ENCODE measurements around the gene TRIM66. TPM values are rescaled to one million over a fixed set of nuclear protein-coding genes. Genes with fewer than 3 reads are reported as not detected.

TRIM66 gene
- total RNA-seq, 2 experiments from 2014 or later, result 4.4 to 19.0 TPM

DNA sequence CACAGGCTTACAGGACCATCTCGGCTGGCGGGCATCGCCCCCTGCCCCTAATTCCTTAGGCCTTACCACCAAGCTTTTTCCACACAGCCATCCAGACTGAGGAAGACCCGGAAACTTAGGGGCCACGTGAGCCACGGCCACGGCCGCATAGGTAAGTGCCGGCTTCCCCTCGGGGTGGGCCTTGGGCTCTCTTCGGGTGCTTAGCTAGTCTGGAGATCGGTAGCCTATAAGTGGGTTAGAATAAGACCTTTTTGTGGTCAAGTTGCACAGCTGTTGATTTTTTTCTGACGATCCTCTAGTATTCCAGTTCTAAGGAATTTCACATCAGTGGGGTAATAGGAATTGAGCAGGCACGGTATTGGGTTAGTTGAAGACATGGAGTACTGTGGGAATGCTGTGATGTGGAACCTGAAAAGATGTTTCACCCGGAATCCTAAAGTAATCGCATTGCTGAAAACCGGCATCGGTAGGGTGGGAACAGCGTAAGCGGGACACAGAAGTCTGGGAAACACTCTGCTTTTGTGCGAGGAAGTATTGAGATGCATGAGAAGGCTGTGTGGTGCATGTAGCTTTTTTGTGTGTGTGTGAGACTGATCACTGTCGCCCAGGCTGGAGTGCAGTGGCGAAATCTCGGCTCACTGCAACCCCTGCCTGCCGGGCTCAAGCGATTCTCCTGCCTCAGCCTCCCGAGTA lies 796 bp upstream of the TRIM66 start:
- H2AFZ ChIP-seq (ENCODE audit: low read length), result no peak overlapping the region
- CTCF ChIA-PET (ENCODE audit: unreplicated experiment), result no interaction called here
- peaks cover 12% of the 10 kb centered on the region for H4K20me1 ChIP-seq (ENCODE audit: insufficient read depth, low read length)
- no peak for TF ChIP-seq CTCF (conservative IDR thresholded peaks at IDR 0.05; ENCODE audit: low read length)
- no peak for TF ChIP-seq EZH2phosphoT487 (IDR thresholded peaks at IDR 0.05; ENCODE audit: borderline replicate concordance, low read depth, low read length)
- H3K4me2 ChIP-seq (ENCODE audit: low read length), result peak overlapping the region; percentile 83
- DNase-seq (ENCODE audit: low spot score), result peak; percentile 55
- peaks cover 50% of the 10 kb centered on the region for H3K79me2 ChIP-seq (ENCODE audit: insufficient read depth, low read depth, low read length)
- no peaks in the 10 kb centered on the region for H3K9me3 ChIP-seq (ENCODE audit: low read length)
- BruUV-seq (replicated peaks), result TSS peak; percentile 54
- H3K27ac ChIP-seq (ENCODE audit: low read depth, low read length, poor library complexity, severe bottlenecking), result peak overlapping the region; percentile 93
- H3K36me3 ChIP-seq (ENCODE audit: insufficient read depth, low read length), result peaks cover 66% of the 10 kb centered on the region
- H3K4me1 ChIP-seq (ENCODE audit: insufficient read depth, low read length, poor library complexity, severe bottlenecking), result peaks cover 42% of the 10 kb centered on the region
- POLR2A ChIA-PET, result interaction anchor here (0.6 to 1.5 kb wide), 4 partner anchors 10 to 232 kb away, joined by 3 to 5 read pairs (median 4); no protein-coding TSS in a partner anchor
- peak overlapping the region; percentile 88 for H3K4me3 ChIP-seq (ENCODE audit: low read depth, low read length, poor library complexity, severe bottlenecking)
- intact Hi-C loops (cut with micrococcal nuclease; ENCODE audit: unreplicated experiment), result loop anchor here (10.0 kb wide), 1 partner anchor 1168 kb away; the partner anchor contains the start of gene PPFIBP2
- H3K9me2 ChIP-seq (ENCODE audit: insufficient read depth, low read length), result no peaks in the 10 kb centered on the region

DNA sequence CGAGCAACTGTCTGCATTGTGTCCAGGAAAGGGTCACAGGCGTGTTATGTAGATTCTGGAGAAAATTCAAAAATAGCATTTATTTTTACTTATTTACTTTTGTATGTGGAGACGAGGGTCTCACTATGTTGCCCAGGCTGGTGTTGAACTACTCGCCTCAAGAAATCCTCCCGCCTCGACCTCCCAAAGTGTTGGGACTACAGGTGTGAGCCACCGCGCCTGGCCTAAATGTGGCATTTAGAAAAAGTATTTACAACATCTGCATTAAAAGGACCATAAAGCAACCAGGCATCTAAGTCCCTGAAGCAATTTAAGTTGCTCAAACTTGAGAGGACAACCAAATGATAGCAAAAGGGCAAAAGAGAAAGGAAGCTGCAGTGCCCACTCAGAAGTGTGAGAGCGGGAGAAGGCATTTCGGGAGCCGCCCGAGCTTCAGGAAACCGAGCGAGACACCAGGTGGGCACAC lies 595 bp downstream of the TRIM66 start:
- no peak for DNase-seq (ENCODE audit: low spot score)
- H3K36me3 ChIP-seq (ENCODE audit: insufficient read depth, low read length), result peaks cover 54% of the 10 kb centered on the region
- intact Hi-C loops (cut with micrococcal nuclease; ENCODE audit: unreplicated experiment), result loop anchor here (10.0 kb wide), 1 partner anchor 1167 kb away; the partner anchor contains the start of gene PPFIBP2
- H3K27ac ChIP-seq (ENCODE audit: low read depth, low read length, poor library complexity, severe bottlenecking), result peak overlapping the region; percentile 93
- H3K9me2 ChIP-seq (ENCODE audit: insufficient read depth, low read length), result no peaks in the 10 kb centered on the region
- TSS peak; percentile 87 for BruUV-seq (replicated peaks)
- peak overlapping the region; percentile 88 for H3K4me3 ChIP-seq (ENCODE audit: low read depth, low read length, poor library complexity, severe bottlenecking)
- peaks cover 12% of the 10 kb centered on the region for H4K20me1 ChIP-seq (ENCODE audit: insufficient read depth, low read length)
- POLR2A ChIA-PET, result interaction anchor here (0.6 to 2.0 kb wide), 9 partner anchors 9 to 1039 kb away, joined by 3 to 5 read pairs (median 4); partner anchors contain the start of gene TMEM9B
- peak overlapping the region; percentile 76 for H3K4me2 ChIP-seq (ENCODE audit: low read length)
- H3K9me3 ChIP-seq (ENCODE audit: low read length), result no peaks in the 10 kb centered on the region
- H3K4me1 ChIP-seq (ENCODE audit: insufficient read depth, low read length, poor library complexity, severe bottlenecking), result peaks cover 28% of the 10 kb centered on the region
- no peak for TF ChIP-seq EZH2phosphoT487 (IDR thresholded peaks at IDR 0.05; ENCODE audit: borderline replicate concordance, low read depth, low read length)
- no peak for TF ChIP-seq CTCF (conservative IDR thresholded peaks at IDR 0.05; ENCODE audit: low read length)
- peaks cover 50% of the 10 kb centered on the region for H3K79me2 ChIP-seq (ENCODE audit: insufficient read depth, low read depth, low read length)
- CTCF ChIA-PET (ENCODE audit: unreplicated experiment), result interaction anchor here (1.0 kb wide), 1 partner anchor 15 kb away, joined by 3 read pairs; no protein-coding TSS in a partner anchor
- peak overlapping the region; percentile 41; the same call in 1 of the 2 replicates for H2AFZ ChIP-seq (ENCODE audit: low read length)

- ChIA-PET CTCF (ENCODE audit: unreplicated experiment) (no interaction called here), POLR2A (interaction anchor here (0.6 to 0.7 kb wide), 2 partner anchors 13 to 973 kb away, joined by 3 to 6 read pairs; no protein-coding TSS in a partner anchor)
- H3K27ac ChIP-seq (ENCODE audit: low read depth, low read length, poor library complexity, severe bottlenecking), result no peak overlapping the region
- BruUV-seq (replicated peaks), result no TSS peak
- H3K4me1 ChIP-seq (ENCODE audit: insufficient read depth, low read length, poor library complexity, severe bottlenecking), result peaks cover 6% of the 10 kb centered on the region
- H3K36me3 ChIP-seq (ENCODE audit: insufficient read depth, low read length), result peaks cover 38% of the 10 kb centered on the region
- no peaks in the 10 kb centered on the region for H3K9me3 ChIP-seq (ENCODE audit: low read length)
- H4K20me1 ChIP-seq (ENCODE audit: insufficient read depth, low read length), result no peaks in the 10 kb centered on the region; the same call in 1 of the 2 replicates
- intact Hi-C loops (cut with micrococcal nuclease; ENCODE audit: unreplicated experiment), result no loop called here
- no peaks in the 10 kb centered on the region for H3K9me2 ChIP-seq (ENCODE audit: insufficient read depth, low read length)
- no peak for TF ChIP-seq CTCF (conservative IDR thresholded peaks at IDR 0.05; ENCODE audit: low read length)
- no peak for TF ChIP-seq EZH2phosphoT487 (IDR thresholded peaks at IDR 0.05; ENCODE audit: borderline replicate concordance, low read depth, low read length)
- no peak for DNase-seq (ENCODE audit: low spot score)
- H2AFZ ChIP-seq (ENCODE audit: low read length), result no peak overlapping the region
- no peak overlapping the region for H3K4me3 ChIP-seq (ENCODE audit: low read depth, low read length, poor library complexity, severe bottlenecking)
- H3K79me2 ChIP-seq (ENCODE audit: insufficient read depth, low read depth, low read length), result peaks cover 24% of the 10 kb centered on the region
- no peak overlapping the region for H3K4me2 ChIP-seq (ENCODE audit: low read length)
Observed at GRCh38 chr11:8679006-8679405, 3.5 kb downstream of the TRIM66 start.
